Coronary artery (tissue), 2 donors: ENCODE results near the gene COQ8B.
A peak's percentile ranks its signal among the peaks of the same experiment; 100 is the strongest.

Source experiments
- DNase-seq: peaks from one replicate; pipeline ENCODE4 v3.0.0-alpha.2; 2017; ENCODE audit warnings: low spot score
- H3K27ac ChIP-seq, 2 donors: fragments of 200-600 bp; sonication (generic); one replicate each; pipeline ENCODE4 v1.5.1; 2016 to 2019
- H3K4me3 ChIP-seq: fragments of 200-600 bp; sonication (generic); 2 replicates; pipeline ENCODE4 v1.5.1; 2016; ENCODE audit warnings: mild to moderate bottlenecking, moderate library complexity
- TF ChIP-seq, protein P1 (sequence below): fragments of 200-600 bp; sonication (generic); IDR thresholded peaks from one replicate; pipeline ENCODE4 v1.5.1; 2019; ENCODE audit warnings: antibody characterized with exemption

The COQ8B gene

GRCh38 chr19:40700083-40700482 lies 16.6 kb downstream of the COQ8B start:
- DNase-seq = no peak
- H3K27ac ChIP-seq = no peak overlapping the region

DNA sequence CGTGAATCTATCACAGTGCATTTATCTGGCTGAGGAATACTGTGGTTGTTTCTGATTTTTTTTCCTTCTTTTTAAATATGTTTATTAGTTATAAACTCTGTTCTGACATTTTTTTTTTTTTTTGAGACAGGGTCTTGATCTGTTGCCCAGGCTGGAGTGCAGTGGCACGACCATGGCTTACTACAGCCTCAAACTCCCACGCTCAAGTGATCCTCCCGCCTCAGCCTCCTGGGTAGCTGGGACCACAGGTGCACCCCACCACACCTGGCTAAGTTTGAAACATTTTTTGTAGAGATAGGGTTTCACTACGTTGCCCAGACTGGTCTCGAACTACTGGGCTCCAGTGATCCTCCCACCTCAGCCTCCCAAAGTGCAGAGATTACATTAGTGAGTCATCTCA lies 19.7 kb downstream of the COQ8B start:
- TF ChIP-seq, protein P1, sequence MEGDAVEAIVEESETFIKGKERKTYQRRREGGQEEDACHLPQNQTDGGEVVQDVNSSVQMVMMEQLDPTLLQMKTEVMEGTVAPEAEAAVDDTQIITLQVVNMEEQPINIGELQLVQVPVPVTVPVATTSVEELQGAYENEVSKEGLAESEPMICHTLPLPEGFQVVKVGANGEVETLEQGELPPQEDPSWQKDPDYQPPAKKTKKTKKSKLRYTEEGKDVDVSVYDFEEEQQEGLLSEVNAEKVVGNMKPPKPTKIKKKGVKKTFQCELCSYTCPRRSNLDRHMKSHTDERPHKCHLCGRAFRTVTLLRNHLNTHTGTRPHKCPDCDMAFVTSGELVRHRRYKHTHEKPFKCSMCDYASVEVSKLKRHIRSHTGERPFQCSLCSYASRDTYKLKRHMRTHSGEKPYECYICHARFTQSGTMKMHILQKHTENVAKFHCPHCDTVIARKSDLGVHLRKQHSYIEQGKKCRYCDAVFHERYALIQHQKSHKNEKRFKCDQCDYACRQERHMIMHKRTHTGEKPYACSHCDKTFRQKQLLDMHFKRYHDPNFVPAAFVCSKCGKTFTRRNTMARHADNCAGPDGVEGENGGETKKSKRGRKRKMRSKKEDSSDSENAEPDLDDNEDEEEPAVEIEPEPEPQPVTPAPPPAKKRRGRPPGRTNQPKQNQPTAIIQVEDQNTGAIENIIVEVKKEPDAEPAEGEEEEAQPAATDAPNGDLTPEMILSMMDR = no peak
- no peak for DNase-seq
- Histone ChIP-seq H3K27ac (no peak overlapping the region), H3K4me3 (no peak overlapping the region)

More at GRCh38 chr19:40700083-40700482, 16.6 kb downstream of the COQ8B start:
- TF ChIP-seq, protein P1 = no peak
- H3K4me3 ChIP-seq = no peak overlapping the region

GRCh38 chr19:40695881-40696280 lies 20.8 kb downstream of the COQ8B start:
- DNase-seq = no peak
- TF ChIP-seq, protein P1 = no peak
- H3K27ac ChIP-seq = no peak overlapping the region
- H3K4me3 ChIP-seq = no peak overlapping the region

GRCh38 chr19:40693896-40694295 lies 22.8 kb downstream of the COQ8B start:
- no peak for DNase-seq
- H3K27ac ChIP-seq = no peak overlapping the region
- no peak overlapping the region for H3K4me3 ChIP-seq
- TF ChIP-seq, protein P1 = no peak

- Histone ChIP-seq H3K27ac (no peak overlapping the region), H3K4me3 (no peak overlapping the region)
- TF ChIP-seq, protein P1 = no peak
- no peak for DNase-seq
Observed at GRCh38 chr19:40693150-40693788, 23.4 kb downstream of the COQ8B start.

- TF ChIP-seq, protein P1 = no peak
- H3K4me3 ChIP-seq = no peak overlapping the region
- H3K27ac ChIP-seq = peak overlapping the region in 1 of 2 donors; percentile 96
- no peak for DNase-seq
Observed at GRCh38 chr19:40692212-40692551, 24.5 kb downstream of the COQ8B start.

GRCh38 chr19:40691421-40692211 lies 25.1 kb downstream of the COQ8B start:
- Histone ChIP-seq H3K27ac (peak overlapping the region; percentile 95 to 96), H3K4me3 (peak overlapping the region; percentile 91)
- no peak for DNase-seq
- TF ChIP-seq, protein P1 = no peak
